Common myeloid progenitor, CD34-positive (primary cell): ENCODE results near the gene CFAP251.

Experiments
- CTCF ChIA-PET: fragments of 350-600 bp; sonication (Branson Sonifier 250); formaldehyde crosslinking; loops from one replicate; lab custom pipeline; 2021; ENCODE audit warnings: antibody characterized with exemption; lab: Charles Lee
- POLR2A ChIA-PET: fragments of 350-600 bp; sonication (Branson Sonifier 250); formaldehyde crosslinking; loops from one replicate; lab custom pipeline; 2021; ENCODE audit warnings: antibody characterized with exemption; lab: Charles Lee
- DNase-seq, 3 donors: peaks; one replicate each; pipeline versions ENCODE4 v3.0.0 to v3.0.0-alpha.2; 2013
- H3K27ac ChIP-seq, 2 experiments: 1 replicate in 1 of 2; 2 replicates in 1 of 2; pipeline ENCODE4 v1.7.0; 2013; ENCODE audit warnings: inconsistent platforms in 2 of 2, low read length in 2 of 2, mild to moderate bottlenecking in 2 of 2, low read depth in 1 of 2, moderate library complexity in 1 of 2; ENCODE audit not compliant: severe bottlenecking in 2 of 2, insufficient read depth in 1 of 2, poor library complexity in 1 of 2
- H3K27me3 ChIP-seq, 5 experiments: replicated peaks in 2 of 5; 1 replicate in 3 of 5; 2 replicates in 2 of 5; pipeline versions ENCODE4 v1.6.1 to v1.7.0; 2013; ENCODE audit warnings: low read length in 4 of 5, mild to moderate bottlenecking in 2 of 5, moderate library complexity in 2 of 5, inconsistent platforms in 1 of 5; ENCODE audit not compliant: insufficient read depth in 5 of 5, control insufficient read depth in 4 of 5
- H3K36me3 ChIP-seq, 4 experiments: 1 replicate in 2 of 4; 2 replicates in 2 of 4; pipeline versions ENCODE4 v1.6.1 to v1.7.0; 2013; ENCODE audit warnings: low read length in 3 of 4, control low read depth in 1 of 4, mild to moderate bottlenecking in 1 of 4; ENCODE audit not compliant: control insufficient read depth in 4 of 4, insufficient read depth in 4 of 4
- H3K4me1 ChIP-seq, 4 experiments: 1 replicate in 3 of 4; 2 replicates in 1 of 4; pipeline versions ENCODE4 v1.6.1 to v1.7.1; 2013; ENCODE audit warnings: low read length in 3 of 4, mild to moderate bottlenecking in 3 of 4, control low read depth in 1 of 4, inconsistent platforms in 1 of 4, moderate library complexity in 1 of 4; ENCODE audit not compliant: control insufficient read depth in 4 of 4, insufficient read depth in 4 of 4; ENCODE audit errors: control extremely low read depth in 1 of 4
- H3K4me3 ChIP-seq, 7 experiments: 1 replicate in 4 of 7; 2 replicates in 3 of 7; pipeline versions ENCODE4 v1.5.1 to v1.7.0; 2013; ENCODE audit warnings: mild to moderate bottlenecking in 7 of 7, low read length in 6 of 7, moderate library complexity in 6 of 7, inconsistent platforms in 2 of 7, low read depth in 2 of 7, control low read depth in 1 of 7; ENCODE audit not compliant: insufficient read depth in 4 of 7, control insufficient read depth in 1 of 7; ENCODE audit errors: extremely low read depth in 1 of 7
- H3K9me3 ChIP-seq, 5 experiments: 1 replicate in 4 of 5; 2 replicates in 1 of 5; pipeline versions ENCODE4 v1.6.1 to v1.7.1; 2013; ENCODE audit warnings: low read length in 4 of 5, mild to moderate bottlenecking in 2 of 5, inconsistent platforms in 1 of 5, low read depth in 1 of 5, moderate library complexity in 1 of 5; ENCODE audit not compliant: control insufficient read depth in 4 of 5, insufficient read depth in 2 of 5; ENCODE audit errors: control extremely low read depth in 1 of 5
- WGBS: methylation state at CpG from one replicate; pipeline ENCODE4 v1.1.5; 2013; ENCODE audit not compliant: insufficient coverage; 5-methylcytosine and 5-hydroxymethylcytosine counted together

Gene CFAP251

DNA sequence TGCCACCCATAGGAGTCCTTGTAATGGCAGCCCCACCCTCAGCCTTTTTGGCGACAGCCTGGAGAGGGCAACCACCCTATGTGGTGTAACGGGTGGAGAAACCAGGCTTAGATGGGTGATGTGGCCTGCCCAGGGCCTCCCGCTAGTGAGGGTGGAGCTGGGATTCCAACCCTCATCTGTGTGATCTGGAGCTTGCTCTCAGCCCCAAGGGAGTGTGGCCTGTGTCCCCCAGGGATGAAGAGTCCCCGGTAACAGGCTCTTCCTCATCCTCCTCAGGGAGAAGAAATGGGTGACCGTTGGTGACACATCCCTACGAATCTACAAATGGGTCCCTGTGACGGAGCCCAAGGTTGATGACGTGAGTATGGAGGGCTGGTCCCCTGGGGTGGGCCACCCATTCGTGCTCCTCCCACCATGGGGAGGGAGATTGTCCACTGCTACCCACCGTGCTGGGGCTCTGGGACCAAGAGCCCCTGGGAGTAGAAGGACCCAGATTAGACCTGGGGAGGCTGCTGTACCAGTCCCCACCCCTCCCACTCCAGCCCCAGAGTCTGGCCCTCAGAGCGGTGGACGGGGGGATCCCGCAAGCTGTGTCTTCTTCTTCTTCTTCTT, 112.1 kb downstream of the CFAP251 start:
- peaks cover 0 to 11% (median 3%) of the 10 kb centered on the region in 4 experiments for H3K4me1 ChIP-seq
- DNase-seq: no peak
- 96% methylated on average over 10 of the region's 13 CpGs for whole genome bisulfite sequencing
- POLR2A ChIA-PET: interaction anchor here (1.3 kb wide), 1 partner anchor 9 kb away, joined by 3 read pairs; the partner anchor contains the start of gene BCL7A
- peaks cover 6 to 21% (median 16%) of the 10 kb centered on the region in 4 experiments for H3K36me3 ChIP-seq
- H3K27me3 ChIP-seq: no peaks in the 10 kb centered on the region
- H3K4me3 ChIP-seq: no peak overlapping the region
- CTCF ChIA-PET: interaction anchor here (0.7 to 1.0 kb wide), 3 partner anchors 9 to 236 kb away, joined by 3 to 4 read pairs (median 3); partner anchors contain the start of gene BCL7A
- H3K9me3 ChIP-seq: no peaks in the 10 kb centered on the region
- H3K27ac ChIP-seq: no peak overlapping the region

DNA sequence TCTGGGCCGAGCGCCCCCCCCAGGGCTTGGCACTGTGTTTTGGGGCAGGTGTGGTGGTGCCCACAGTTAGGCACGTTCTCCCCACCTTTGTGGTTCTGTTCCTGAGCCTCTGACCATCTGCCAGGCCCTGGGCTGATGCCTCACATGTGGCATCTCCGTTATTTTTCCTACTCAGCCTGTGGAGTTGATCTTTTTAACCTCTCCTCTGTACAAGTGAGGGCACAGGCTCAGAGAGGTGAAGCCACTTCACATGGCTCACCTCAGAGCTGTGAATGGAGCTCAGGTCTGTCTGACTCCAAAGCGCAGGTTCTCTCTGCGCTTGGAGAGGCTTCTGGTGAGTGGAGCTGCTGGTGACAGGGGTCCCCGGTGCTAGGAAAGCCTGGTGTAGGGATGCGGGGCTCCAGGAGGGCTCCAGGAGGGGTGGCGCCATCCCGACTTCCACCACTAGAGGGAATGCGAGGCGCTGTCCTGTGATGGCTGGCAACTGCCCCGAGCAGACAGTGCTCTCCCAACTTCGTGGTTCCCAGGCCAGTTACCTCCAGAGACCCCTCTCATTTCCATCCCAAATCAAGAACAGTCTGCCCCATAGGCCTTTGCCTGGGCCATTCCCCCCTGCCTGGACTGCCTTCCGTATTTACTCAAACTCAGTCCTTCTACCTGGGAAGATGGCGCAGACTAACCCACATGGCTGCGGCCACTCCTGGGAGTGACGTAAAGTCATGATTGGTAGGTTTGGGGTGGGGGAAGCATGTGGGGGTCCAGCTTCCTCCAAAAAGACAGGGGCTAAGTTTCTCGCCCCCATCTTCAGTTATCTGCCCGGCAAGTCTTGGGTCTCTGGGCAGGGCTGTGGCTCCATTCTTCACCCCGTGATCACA, 113.2 kb downstream of the CFAP251 start:
- Histone ChIP-seq H3K9me3 (no peaks in the 10 kb centered on the region), H3K36me3 (peaks cover 7 to 28% (median 25%) of the 10 kb centered on the region in 4 experiments), H3K4me1 (peaks cover 0 to 11% (median 3%) of the 10 kb centered on the region in 4 experiments), H3K4me3 (no peak overlapping the region), H3K27me3 (no peaks in the 10 kb centered on the region), H3K27ac (no peak overlapping the region)
- peak in 2 of 3 donors; percentile 53 to 60 for DNase-seq
- WGBS: 79% methylated on average over 16 of the region's 21 CpGs
- ChIA-PET POLR2A (interaction anchor here (1.3 kb wide), 1 partner anchor 10 kb away, joined by 3 read pairs; the partner anchor contains the start of gene BCL7A), CTCF (interaction anchor here (0.6 to 1.5 kb wide), 9 partner anchors 10 to 881 kb away, joined by 3 read pairs; partner anchors contain the start of genes BCL7A and CFAP251)

DNA sequence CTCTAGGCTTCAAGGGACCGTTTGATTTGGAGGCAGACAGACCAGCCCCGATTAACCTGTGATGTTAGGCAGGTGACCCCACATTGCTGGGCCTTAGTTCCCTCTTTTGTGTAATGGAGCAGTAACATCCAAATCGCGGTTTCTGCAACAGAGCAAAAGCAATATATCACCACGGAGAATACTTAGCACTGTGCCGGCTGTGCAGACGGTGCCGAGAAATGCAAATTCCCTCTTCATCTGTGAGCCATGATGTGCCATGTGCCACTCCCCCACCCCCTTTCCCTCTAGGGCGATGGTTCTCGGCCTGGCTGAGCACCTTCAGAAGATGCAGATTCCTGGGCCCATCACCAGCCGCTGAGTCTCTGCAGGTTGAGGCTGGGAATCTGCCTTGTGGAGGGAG, 114.2 kb downstream of the CFAP251 start:
- H3K4me1 ChIP-seq: peaks cover 0 to 11% (median 3%) of the 10 kb centered on the region in 4 experiments
- no peak for DNase-seq
- 95% methylated on average over 9 of the region's 11 CpGs for WGBS
- H3K27me3 ChIP-seq: no peaks in the 10 kb centered on the region
- H3K27ac ChIP-seq: no peak overlapping the region
- ChIA-PET CTCF (interaction anchor here (0.8 to 1.5 kb wide), 6 partner anchors 21 to 180 kb away, joined by 3 to 4 read pairs (median 3); no protein-coding TSS in a partner anchor), POLR2A (interaction anchor here (0.6 kb wide), 1 partner anchor 98 kb away, joined by 3 read pairs; no protein-coding TSS in a partner anchor)
- H3K4me3 ChIP-seq: no peak overlapping the region
- no peaks in the 10 kb centered on the region for H3K9me3 ChIP-seq
- peaks cover 11 to 36% (median 32%) of the 10 kb centered on the region in 4 experiments for H3K36me3 ChIP-seq

DNA sequence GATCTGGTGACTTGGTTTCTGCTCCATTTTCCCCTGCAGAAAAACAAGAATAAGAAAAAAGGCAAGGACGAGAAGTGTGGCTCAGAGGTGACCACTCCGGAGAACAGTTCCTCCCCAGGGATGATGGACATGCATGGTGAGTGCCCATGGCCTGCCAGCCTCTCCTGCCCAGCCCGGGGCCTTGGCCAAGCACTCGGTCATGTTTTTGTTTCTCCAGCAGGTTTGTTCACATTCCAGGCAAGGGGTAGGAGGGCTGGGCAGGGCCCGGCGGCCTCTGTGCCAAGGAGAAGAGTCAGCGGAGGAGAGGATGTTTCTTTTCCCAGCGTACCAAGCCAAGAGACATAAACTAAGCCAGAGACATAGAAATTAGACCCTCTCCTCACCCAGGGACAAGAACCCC, 116.9 kb downstream of the CFAP251 start:
- POLR2A ChIA-PET: no interaction called here
- Histone ChIP-seq H3K4me1 (no peaks in the 10 kb centered on the region), H3K9me3 (no peaks in the 10 kb centered on the region), H3K36me3 (peaks cover 18 to 45% (median 37%) of the 10 kb centered on the region in 4 experiments), H3K4me3 (no peak overlapping the region), H3K27ac (no peak overlapping the region), H3K27me3 (no peaks in the 10 kb centered on the region)
- DNase-seq: no peak
- CTCF ChIA-PET: no interaction called here
- 93% methylated on average over 8 of the region's 8 CpGs for WGBS

DNA sequence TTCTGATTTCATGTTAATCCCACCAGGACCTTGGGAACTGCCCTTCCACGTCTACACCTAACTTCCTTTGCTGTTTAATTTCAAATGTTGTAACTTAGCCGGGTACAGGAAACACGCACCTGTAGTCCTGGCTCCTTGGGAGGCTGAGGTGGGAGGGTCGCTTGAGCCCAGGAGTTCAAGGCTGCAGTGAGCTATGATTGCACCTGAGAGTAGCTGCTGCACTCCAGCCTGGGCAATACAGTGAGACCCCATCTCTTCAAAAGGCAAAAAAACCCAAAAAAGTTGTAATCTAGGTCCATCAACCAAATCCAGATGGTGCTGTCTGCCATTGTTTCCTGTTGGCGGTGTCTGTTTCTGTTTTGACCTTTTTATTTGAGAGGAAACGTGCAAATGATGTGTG, 117.8 kb downstream of the CFAP251 start:
- Histone ChIP-seq H3K4me3 (no peak overlapping the region), H3K9me3 (no peaks in the 10 kb centered on the region), H3K36me3 (peaks cover 16 to 53% (median 41%) of the 10 kb centered on the region in 4 experiments), H3K27ac (no peak overlapping the region), H3K4me1 (no peaks in the 10 kb centered on the region), H3K27me3 (no peaks in the 10 kb centered on the region)
- 100% methylated on average over 4 of the region's 6 CpGs for WGBS
- no peak for DNase-seq
- POLR2A ChIA-PET: no interaction called here
- CTCF ChIA-PET: interaction anchor here (0.6 kb wide), 1 partner anchor 10 kb away, joined by 3 read pairs; no protein-coding TSS in a partner anchor

DNA sequence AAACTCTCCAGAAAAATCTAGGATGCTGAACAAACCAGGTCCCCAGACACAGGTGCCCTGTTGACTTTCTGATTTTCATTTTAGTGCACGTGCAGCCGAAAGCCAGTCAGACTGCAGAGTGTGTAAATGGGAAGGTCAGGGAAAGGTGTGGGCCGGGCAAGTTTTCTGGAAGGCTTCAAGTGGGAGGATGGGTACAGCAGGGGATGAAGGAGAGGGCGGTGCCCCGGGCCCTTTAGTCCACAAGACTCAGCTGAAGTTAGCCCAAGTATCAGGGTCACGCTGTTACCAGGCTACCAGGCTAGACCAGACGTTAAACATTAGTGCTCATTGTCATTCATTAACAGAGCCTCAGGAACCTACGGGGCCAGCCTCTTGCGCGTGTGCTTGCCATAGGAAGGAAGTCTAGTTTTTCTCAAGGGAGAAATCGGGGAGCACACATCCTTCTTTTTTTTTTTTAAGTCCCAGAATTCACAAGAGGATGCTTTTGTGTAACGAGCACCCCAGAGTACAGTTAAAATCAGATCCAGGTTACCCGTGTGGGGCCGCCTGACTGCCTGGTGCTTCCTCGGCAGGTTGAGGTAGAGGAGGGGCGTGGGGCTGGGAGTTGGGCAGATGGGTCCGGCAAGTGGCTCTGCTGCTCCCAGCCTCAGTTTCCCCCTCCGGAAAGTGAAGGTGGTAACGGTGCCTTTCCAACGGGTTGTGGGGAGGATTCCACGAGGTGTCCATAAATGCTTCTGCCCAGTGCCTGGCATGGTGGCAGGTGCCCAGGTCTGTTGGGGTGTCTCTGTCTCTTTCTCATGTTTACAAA, 122.4 kb downstream of the CFAP251 start:
- CTCF ChIA-PET: interaction anchor here (2.1 kb wide), 1 partner anchor 82 kb away, joined by 8 read pairs; no protein-coding TSS in a partner anchor
- WGBS: 92% methylated on average over 17 of the region's 21 CpGs
- Histone ChIP-seq H3K27me3 (no peaks in the 10 kb centered on the region), H3K4me1 (no peaks in the 10 kb centered on the region), H3K36me3 (peaks cover 19 to 66% (median 51%) of the 10 kb centered on the region in 4 experiments), H3K9me3 (peaks cover 0 to 11% (median 0%) of the 10 kb centered on the region in 5 experiments), H3K27ac (no peak overlapping the region), H3K4me3 (no peak overlapping the region)
- DNase-seq: no peak
- POLR2A ChIA-PET: no interaction called here
